ENCODE measurements around the gene NR1D2. TPM values are rescaled to one million over a fixed set of nuclear protein-coding genes. Genes with fewer than 3 reads are reported as not detected.
A peak's percentile ranks its signal among the peaks of the same experiment; 100 is the strongest.
"Not testable (repeated sequence)": the region's sequence is repeated elsewhere in the genome, so short reads cannot be mapped to it uniquely, and the experiment has no call there.

The NR1D2 gene
- total RNA-seq, 1 experiment from 2014 or later, result 10.4 TPM

DNA sequence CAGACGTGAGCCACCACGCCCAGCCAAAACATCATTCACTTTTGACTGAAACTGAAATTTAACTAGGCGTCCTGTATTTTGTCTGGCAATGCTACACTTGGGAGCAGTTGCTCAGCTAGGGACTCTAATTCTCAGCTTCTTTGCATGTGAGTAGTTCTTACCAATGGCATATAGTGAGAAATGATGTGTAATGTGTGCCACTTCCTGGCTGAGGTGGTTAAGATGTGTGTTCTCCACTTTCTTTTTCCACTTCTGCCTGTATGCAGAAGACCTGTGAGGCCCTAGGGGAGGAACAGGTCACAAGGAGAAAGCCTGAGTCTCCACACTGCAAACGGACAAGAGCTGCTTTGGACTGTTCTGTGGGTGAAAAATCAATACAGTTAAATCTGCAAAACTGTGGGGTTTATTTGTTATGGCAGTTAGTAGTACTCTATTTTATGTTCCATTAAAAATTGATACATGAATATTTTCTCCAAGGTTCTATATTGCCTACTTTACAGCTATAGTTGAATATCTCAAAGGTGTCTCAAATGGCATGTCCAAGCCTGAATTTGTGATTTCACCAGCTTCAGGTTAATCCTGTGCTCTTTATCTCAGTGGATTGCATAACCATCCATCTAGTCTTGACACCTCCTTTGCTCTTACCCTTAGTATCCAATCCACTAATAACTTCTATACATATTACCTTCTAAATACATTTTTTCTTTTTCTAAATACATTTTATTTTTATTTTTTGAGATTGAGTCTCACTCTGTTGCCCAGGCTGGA, 59.3 kb downstream of the NR1D2 start:
- DNase-seq (ENCODE audit: low read depth), result no peak

DNA sequence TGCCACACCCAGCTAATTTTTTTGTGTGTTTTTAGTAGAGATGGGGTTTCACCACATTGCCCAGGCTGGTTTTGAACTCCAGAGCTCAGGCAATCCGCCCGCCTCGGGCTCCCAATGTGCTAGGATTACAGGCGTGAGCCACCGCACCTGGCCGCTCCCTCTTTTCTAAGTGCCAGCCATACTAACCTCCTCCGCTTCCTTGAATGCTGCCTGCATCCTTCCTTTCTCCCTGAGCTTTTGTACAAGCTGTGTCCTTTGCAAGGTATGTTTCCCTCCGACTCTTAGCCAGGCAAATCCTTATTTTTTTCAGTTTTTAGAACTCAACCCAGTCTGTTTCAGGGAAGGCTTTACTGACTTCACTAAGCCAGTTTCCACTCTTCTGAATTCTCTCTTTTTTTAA, 60.6 kb downstream of the NR1D2 start:
- no peak for DNase-seq (ENCODE audit: low read depth)

DNA sequence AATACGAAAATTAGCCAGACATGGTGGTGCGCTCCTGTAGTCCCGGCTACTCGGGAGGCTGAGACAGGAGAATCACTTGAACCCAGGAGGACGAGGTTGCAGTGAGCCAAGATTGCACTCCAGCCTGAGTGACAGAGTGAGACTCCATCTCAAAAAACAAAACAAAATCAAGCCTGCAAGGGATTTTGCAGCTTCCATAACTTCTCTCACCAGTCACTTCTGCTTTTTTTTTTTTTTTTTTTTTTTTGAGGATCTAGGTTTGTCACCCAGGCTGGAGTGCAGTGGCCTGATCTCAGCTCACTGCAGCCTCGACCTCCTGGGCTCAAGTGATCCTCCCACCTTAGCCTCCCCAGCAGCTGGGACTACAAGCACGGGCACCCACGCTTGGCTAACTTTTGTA, 65.7 kb downstream of the NR1D2 start:
- DNase-seq (ENCODE audit: low read depth), result not testable (repeated sequence)

DNA sequence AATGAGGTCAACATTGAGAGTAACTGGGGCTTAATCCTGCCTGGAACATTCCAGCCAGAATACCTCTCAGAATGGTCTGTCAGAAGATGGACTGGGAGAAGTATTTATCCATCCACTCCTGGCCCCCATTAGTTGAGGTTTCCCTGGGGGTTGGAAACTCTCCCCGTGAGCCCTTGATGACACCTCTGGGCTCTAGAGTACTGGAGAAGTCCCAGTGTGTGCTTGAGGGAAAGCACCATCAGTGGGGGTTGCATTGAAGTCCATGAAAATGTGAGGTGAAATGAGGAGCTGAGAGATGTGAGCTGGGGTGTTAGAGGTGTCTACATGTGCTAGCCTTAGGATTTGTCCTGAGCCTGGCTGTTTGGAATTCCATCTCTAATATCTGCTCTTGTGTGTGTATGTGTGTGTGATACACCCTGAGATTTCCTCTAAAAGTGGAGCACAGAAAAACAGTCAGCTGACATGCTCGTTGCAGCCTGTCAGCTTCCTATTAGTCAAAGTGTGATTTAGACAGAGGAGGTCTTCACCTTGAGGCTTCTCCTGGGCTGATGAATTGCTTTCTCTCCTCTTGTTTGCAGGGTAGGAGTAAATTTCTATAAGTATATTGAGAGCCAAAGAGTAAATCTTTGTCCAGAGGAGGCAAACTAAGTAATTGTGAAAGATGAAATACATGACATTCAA, 67.6 kb downstream of the NR1D2 start:
- DNase-seq (ENCODE audit: low read depth), result no peak

DNA sequence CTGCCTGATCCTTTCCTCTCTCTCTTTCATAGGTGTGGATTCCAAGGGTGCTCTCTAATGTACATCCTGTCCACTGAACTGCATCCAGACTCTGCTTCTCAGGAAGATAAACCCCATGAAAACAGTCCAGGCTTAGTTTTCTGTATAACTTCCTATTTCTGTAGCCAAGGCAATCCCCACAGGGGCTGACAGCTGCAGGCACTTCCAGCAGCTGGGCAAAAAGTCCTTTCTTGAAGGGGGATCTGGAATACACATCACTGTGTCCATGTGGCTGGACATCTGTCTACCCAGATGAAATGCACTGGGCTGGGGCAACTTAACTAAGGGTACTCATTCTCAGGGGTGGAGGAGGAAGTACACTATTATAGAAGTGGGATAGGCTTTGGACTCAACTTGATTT, 72.2 kb downstream of the NR1D2 start:
- DNase-seq (ENCODE audit: low read depth), result peak; percentile 45

DNA sequence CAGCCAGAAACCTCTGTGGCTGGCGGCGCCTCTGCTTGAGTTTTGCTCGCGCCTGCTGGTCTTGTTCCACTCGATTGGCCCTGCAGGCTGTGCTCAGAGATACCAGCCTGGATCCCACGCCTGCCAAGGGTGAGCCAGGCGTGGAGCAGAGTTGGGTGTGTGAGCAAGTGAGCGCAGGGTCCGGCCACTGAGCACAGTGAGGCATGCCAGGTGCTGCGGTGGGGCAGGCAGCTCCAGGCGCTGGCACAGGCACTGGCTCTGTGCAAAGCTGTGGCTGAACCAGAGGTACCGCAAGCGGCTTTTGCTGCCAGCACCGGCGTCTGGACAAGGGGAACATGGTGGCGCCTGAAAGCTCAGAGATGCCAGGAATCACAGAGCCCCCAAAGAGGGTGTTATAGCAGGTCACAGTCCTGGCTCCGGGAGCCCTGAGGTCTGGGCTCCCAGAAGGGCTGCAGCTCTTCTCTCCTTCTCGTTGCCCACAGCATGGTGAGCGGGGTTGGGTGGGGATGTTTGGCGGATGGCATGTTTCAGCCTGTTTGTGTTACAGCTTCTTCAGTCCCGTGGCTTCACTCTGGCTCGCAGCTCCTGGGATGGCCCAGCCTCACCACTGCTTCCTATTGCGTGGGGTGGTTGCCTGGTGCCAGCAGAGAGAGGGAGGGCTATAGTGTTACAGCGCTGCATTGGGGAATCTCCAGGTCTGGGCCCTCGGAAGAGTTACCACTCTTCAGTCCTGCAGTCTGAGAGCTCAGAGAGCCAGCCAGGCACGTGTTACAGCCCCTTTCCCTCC, 73.9 kb downstream of the NR1D2 start:
- DNase-seq (ENCODE audit: low read depth), result no peak

DNA sequence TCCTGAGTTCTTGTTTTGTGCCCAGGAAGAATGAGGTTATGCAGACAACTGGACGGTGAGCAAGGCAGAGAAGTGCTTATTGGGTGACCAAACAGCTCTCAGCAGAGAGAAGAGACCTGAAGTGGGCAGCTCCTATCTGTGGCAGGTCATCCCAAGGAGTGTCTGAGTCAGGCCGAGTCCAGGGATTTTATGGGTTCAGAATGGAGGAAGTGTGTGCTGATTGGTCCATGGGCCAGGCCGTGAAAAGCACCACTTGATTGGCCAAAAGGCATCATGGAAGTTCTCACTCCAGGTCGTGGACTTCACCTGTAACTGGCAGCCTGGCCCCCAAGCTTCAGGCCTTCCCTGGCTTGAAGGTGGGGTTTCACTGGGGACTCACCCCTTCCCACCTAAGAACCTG, 74.5 kb downstream of the NR1D2 start:
- no peak for DNase-seq (ENCODE audit: low read depth)

DNA sequence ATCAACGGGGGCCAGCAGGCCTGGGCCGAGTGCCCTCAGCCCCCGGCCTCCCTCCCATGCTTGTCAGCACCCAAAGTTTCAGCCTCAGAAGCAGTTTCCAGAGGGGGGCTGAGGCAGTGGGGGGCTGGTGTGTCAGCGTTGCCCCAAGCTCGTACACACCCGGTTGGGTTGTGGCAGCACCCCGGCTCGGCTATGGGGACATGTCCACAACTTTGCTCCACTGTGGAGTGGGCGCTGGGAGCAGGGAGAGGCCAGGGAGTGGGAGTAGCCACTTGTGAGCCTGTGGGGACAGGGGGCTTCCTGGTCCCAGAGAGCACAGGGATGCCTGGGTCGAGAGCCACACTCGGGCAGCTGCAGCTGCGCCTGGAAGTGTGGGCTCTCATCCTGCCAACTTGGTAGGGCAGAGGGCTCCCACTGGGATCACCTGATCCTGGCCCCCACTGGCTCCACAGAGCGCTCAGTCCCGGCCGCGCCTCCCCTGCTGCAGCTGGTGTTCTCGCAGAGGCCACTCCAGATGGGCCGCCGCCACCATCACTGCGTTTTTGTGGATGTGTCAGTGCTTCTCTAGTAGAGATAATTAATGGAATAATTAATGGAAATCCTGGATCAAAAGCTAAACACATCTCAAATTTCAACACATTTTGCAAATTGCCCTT, 75.1 kb downstream of the NR1D2 start:
- DNase-seq (ENCODE audit: low read depth), result no peak

DNA sequence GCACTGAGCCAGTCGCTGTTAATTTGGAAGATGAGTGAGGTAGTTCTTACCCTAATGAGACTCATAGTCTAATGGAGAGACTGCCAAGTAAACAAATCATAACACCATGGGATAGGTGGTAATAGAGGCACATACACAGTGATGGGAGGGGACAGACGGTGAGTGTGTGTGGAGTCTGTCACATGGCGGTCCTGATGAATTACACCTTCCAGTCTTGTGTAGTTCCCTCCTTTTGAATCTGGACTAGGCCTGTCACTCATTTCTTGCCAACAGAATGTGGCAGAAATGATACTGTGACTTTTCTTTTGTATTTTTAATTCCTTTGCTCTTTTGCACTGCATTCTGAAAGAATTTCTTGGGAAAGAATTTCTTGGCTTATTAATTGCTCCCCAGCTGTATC, 78.1 kb downstream of the NR1D2 start:
- DNase-seq (ENCODE audit: low read depth), result no peak

DNA sequence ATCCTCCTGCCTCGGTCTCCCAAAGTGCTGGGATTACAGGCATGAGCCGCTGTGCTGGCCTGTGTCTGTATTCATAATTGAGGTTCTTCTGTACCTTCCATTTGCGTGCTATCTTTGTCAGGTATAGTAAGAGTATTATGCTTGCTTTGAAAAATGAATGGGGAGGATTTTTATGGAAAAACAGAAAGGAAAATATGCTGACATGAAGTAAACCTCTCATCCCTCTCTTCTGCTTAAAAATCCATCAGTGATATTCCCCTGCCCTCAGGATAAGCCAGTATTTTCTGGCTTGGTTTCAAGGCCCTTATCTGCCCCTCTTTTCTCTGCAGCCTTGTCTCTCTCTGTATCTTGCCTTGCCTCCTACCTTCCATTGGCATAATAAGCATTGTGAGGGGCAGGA, 80.7 kb downstream of the NR1D2 start:
- DNase-seq (ENCODE audit: low read depth), result no peak

DNA sequence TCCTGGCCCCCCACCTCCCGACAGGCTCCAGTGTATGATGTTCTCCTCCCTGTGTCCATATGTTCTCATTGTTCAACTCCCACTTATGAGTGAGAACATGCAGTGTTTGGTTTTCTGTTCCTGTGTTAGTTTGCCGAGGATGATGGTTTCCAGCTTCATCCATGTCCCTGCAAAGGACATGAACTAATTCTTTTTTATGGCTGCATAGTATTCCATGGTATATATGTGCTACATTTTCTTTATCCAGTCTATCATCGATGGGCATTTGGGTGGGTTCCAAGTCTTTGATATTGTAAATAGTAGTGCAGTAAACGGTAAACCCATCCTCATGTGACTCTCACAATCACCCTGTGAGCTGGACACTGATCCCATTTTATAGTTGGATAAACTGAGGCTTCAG, 81.6 kb downstream of the NR1D2 start:
- DNase-seq (ENCODE audit: low read depth), result not testable (repeated sequence)

DNA sequence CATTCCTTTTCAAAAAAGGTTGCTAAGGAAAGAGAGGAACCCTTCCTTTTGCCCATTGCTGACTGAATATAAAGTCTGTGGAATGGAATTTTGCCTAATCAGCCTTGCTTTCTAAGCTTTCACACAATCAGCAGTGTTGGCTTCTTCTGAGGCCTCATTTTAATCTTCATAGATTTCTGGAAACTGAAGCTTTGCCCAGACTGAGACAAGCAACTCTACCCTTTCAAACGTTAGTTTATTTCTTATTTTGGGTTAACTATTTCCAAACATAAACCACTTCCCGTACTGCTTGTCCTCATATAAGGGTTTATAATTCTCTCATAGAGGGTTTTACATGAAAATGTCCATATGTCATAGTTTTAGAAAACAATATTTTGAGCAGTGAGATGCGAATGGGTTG, 82.9 kb downstream of the NR1D2 start:
- no peak for DNase-seq (ENCODE audit: low read depth)

Other genes with a start within 250 kb of the NR1D2 start
- gene UBE2E1, start 139.3 kb upstream of the NR1D2 start, total RNA-seq (2014; rRNA removed), result 44.3 and 65.8 TPM in 2 replicates
- 15.2 and 19.3 TPM in 2 replicates for gene NKIRAS1, start 28.3 kb upstream of the NR1D2 start, total RNA-seq (2014; rRNA removed)
- gene RPL15, start 28.2 kb upstream of the NR1D2 start, total RNA-seq (2014; rRNA removed), result 1,343 and 2,157 TPM in 2 replicates